GM18517 (cell line): ENCODE results near the gene CREB5.
"Not testable (repeated sequence)": the region's sequence is repeated elsewhere in the genome, so short reads cannot be mapped to it uniquely, and the experiment has no call there.

ENCODE experiments used
- ATAC-seq: cut with Tn5 transposase; IDR thresholded peaks from one replicate; pipeline ENCODE4 v1.9.1; 2021; ENCODE audit warnings: mild to moderate bottlenecking, moderate library complexity; ENCODE audit not compliant: unreplicated experiment

The CREB5 gene

DNA sequence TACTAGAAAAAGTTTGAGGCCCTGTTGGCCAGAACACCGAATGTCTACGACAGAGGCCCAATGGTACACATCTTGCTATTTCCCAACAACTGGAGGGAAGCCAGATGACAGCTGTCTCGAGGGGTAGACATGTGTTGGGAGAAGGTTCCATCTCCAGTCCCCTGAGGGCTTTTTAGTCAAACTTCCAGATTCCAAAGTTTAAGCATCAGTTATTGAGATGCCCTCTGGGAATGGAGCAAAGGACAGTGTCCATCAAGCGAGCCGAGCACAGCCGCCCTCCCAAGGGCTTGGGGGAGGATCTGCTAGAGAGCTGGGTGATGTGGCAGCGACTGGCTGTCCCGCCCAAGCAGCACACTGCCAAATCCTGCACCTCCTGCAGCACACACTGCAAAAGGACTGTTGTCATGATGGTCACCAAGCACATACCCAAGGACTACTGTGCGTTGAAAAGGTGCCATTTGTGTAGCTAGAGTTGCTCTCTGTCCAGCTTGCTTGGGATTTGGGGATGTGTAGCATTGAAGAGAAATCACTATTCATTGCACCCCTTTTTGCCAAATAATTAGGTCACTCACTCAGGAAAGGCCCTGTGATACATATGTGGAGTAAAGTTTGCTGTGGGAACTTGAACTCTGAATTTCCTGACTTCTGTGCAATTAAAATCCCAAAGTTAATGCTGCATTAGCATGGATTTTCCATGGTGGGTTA lies 381.2 kb downstream of the CREB5 start:
- ATAC-seq: no peak

DNA sequence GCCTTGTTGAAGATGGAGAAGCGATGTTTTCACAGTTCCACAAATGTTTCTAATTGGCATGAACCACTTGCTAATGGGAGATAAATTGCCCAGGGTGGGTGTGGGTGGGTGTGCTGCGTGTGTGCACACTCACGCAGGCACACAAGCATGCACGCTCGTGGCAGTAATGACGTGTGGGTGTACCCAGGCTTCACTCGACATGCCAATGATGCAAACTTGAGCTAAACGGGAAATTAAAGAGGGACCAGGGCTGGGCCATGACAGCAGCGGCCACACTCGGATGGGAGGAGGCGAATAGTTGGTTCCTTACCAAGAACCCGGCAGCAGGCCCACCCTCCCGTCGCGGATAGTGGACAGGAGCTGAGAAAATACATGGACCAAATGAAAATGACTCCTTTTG lies 386.0 kb downstream of the CREB5 start:
- no peak for ATAC-seq

DNA sequence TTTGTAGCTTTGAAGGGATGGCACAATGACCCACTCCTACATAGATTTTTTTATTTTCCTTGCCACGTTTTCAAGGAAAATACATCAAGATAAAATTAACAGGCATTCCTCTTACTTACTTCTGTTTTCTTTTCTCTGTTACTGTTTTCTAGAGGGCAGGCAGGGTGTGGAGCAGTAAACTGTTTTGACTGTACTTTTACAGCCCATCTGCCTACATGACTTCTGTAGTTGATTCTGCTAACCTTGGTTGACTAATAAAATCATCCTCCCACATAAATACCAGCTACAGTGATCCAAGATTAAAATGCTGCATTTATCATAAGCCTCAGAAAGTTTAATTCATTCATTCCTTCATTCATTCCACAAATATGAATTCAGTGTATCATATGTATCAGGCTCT lies 387.3 kb downstream of the CREB5 start:
- ATAC-seq: no peak

DNA sequence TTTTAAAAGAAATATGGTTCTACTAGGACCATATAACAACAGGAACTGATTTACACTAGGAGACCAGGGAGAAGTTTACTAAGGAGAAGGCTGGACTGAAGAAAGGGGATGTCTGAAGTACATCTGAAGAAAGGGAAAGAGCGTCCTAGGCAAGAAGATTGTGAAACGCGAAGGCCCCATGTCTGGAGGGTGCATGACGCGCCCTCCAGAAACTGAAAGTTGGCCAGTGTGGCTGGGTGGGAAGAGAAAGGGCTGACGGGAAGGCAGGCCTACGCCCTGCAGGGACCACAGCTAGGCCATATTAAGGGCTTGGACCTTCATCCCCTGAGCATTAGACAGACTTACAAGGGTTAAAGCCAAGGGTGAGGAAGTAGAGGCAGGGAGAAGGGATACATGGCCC lies 387.8 kb downstream of the CREB5 start:
- ATAC-seq: no peak

DNA sequence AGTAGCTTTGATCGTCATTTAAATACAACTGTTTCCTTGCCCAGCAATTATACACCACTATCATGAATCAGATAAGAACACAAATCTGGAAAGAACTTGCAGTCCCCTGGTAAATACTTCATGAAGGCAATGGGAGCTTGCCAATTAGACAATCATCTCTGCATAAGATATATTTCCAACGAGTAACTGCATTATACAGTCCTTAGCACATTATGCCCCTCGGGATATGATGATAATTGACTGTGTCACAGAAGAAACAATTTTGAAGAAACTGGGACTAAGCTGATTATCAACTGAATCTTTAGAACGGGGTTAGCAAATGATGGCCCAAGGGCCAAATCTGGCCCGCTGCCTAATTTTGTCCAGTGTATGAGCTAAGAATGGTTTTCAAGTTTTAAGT lies 390.1 kb downstream of the CREB5 start:
- no peak for ATAC-seq

DNA sequence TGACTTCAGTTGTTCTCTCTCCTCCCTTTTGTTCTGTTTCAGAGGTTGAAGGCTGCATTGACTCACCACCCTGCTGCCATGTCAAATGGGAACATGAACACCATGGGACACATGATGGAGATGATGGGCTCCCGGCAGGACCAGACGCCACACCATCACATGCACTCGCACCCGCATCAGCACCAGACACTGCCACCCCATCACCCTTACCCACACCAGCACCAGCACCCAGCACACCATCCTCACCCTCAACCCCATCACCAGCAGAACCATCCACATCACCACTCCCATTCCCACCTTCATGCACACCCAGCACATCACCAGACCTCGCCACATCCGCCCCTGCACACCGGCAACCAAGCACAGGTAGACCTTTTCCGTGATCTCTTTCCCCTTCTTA lies 391.8 kb downstream of the CREB5 start:
- no peak for ATAC-seq

DNA sequence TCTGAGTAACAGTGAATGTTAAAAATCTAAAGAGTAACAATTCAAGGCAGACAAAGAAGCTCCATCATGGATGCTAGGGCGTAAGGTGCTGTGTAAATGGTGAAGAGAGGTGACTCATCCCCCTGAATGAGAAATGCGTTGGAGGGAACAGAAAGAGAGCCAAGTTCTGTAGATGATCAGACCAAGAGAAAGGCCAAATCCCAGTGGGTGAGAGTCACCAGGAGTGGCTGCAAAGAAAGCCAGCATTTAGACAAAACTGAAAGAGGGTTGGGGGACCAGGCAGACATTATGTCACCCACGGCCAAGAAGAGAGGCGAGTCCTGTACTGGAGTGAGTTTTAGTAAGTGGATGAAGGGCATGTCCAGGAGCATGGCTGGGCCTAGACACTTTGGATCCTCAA lies 392.7 kb downstream of the CREB5 start:
- no peak for ATAC-seq

DNA sequence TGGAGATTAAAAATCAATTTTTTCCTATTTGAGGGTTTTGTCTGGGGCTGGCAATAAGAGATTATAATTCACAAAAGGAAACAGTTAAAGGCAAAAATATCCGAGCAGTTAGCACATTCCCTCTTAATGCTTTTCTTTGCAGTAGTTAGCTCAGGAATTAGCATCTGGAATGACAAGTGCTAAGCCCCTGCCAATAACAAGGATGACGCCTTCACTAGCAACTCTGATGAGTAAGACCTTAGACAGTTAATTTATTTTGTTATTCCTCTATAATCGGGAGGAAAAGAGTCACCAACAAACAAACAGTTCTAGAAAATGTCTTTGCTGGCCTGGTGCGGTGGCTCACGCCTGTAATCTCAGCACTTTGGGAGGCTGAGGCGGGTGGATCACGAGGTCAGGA lies 394.5 kb downstream of the CREB5 start:
- ATAC-seq: no peak

DNA sequence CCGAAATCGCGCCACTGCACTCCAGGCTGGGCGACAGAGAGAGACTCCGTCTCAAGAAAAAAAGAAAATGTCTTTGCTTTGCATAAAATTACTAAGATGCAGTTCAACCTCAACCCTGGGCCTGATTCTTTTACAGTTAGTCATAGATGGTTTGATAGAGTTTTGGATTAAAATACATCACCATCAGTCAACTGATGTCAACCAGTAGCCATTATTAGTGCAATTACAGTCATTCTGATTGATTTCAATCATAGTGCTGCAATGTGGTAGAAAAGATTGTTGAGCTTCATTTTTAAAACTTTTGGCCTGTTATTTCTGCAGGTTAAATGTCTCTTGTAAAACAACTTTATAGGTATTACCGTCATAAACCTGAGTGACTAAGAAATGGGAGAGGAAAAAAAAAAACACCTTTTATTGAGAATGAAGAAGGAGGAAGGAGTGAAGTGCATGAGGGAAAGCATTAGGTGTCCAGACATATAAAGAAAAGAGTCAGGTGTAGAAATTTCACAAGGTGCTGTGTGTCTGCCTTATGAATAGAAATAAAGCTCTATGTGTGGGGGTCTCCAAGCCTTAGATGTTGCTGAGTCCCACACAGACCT lies 395.2 kb downstream of the CREB5 start:
- no peak for ATAC-seq

DNA sequence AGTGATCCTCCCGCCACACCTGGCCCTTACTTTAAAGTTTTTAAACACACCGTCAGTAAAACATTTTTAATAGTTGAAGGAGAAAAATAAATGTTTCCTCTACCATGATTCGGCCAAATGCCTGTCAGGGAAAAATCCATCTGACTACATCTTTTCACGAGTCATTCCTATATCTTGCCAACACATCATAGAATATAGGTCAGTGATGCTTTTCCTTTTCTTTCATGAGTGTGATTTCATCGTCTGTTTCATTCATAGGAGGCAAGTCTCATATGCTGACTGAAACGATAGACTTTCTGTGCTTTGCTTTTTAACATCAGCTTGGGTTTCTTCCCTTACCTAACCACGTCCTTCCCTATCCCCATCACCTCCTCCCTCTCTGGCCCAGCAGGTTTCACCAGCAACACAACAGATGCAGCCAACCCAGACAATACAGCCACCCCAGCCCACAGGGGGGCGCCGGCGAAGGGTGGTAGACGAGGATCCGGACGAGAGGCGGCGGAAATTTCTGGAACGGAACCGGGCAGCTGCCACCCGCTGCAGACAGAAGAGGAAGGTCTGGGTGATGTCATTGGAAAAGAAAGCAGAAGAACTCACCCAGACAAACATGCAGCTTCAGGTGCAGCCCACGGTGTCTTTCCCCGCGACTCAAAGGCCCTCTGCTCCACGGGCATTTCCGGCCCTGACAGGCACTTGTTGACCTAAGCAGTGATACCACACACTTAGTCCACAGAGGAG lies 396.6 kb downstream of the CREB5 start:
- ATAC-seq: no peak

DNA sequence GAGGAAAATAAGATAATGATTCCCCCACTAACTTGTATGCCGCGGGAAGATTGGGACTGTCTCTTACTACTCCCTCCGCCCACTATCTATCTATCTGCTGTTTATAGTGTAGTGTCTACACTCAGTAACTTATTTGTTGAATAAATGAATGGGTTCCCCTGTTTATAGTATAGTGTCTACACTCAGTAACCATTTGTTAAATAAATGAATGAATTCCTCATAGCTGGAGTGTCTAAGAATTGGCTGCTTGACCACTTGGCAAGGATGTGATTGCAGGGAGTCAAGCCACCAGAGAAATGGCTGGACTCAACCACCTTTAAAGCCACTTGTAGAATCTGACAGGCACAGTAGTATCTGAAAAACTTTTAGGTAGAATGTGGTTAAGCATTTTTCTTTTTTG lies 398.7 kb downstream of the CREB5 start:
- no peak for ATAC-seq

DNA sequence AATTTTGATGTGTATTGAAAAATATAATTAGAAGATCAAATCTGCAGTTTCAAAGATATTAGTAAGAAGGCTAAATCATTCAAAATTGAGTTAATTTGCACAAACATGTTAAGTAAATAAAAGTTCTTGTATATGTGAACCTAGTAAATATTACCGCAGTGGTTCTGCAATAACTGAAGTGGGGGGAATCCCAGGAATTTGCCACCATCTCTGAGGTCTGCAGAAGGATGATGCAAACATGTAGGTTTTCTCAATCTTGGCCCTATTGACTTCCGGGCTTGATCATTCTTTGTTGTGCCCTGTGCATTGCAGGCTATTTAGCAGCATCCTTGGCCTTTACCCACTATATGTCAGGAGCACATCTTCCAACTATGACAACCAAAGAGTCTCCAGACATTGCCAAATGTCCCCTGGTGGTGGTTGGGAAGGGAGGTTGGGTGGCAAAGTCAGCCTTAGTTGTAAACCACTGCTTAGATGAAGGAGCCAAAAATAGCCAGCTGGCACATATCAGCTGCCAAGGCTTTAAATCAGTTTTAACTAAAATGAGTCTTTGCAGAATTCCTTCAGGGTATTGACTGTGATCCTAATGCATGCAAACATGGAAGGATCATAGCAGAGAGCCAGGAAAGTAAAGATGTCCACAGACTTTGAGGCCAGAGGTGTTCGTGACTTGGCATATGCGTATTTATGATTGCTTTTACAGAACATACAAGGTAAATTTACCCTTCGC lies 399.5 kb downstream of the CREB5 start:
- no peak for ATAC-seq

DNA sequence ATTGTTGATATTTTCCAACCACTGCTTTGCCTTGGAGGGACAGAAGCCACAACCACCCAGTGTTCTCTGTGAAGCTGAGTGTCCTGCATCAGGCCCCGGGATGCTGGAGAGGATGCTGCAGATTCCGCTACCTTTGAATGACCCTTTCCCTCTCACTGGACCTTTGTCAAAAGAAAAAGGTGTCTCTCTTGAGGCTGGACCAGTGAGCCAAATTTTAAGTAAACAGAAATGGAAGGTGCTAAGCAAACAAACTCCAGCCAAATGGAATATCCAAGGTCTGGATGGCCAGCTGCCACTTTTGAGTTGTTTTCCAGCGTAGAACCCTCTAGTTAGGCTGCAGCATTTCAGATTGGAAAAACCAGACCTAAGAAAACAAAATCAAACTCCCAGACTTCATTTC lies 400.3 kb downstream of the CREB5 start:
- no peak for ATAC-seq

DNA sequence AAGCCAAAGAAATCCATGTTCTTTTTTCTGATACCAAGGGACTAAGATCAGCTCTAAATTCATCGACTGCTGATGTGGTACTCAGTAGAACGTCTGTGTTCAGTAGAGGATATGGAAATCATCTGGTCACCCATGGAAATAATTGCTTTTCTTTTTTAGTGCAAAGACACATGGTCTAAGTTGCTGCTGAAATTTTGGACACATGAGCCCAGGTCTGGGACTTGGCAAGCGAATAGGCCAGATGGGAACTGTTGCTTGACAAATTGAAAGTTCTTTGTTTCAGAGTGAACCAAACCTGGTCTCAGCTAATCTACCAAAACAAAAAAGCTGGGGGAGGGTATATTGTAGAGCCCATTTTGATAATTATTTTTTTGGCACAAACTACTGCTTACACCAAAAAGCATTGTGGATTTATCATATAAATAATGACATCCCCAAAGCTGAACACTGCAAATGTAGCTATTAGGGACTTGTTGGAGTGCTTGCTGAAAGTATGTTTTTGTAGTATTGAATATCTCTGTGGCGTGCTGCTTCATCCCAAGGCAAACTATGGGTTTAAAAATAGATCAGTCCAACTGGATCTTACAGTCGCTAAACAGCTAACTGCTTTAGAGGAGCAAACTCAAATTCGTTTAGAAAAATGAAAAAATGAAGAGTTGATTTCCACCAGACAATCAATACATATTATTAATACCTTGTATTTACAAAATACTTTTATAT lies 401.1 kb downstream of the CREB5 start:
- no peak for ATAC-seq

DNA sequence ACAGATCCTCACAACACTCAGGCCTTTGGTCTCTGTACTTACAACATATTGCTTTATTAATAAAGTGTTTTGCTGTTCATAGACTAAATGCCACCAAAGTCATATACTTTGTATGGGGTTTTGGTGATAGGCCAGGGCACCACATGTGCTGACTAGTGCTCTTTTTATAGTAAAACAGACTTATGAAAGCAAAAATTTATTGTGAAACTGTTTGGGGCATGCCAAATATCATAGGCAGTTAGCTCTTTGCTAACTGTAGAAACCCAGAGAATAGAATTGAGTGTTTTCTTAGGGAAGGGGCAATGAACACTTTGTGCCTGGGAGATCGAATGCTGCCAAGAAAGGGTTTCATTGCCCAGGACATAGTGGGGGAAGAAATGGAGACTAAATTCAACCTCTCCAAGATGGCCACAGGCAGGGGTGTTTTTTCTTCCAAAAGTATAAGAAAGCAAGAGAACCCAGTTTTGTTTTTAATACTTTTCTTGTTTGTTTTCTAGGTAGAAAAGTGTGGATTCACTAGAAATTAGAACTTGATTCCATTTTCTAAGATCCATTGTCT lies 403.1 kb downstream of the CREB5 start:
- ATAC-seq: peak; percentile 44

DNA sequence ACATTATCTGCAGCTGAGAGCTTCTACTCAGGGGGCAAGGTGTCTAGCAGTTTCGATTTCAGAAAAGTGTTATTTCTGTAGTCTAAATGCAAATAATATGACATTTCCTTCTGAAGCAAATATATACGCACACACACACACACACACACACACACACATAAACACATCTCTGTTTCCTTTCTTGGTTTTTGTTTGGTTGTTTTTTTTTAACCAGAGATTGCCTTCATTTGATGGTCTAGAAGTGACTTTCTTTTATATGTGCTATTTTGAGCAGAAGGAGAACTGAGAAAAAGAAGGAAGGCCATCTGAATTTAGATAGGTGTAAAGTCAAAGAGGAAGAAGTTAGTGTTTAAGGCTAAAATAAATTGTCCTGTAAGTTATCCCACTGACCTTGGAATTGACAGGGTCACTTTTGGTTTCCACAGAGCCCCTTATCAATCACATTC lies 403.6 kb downstream of the CREB5 start:
- ATAC-seq: peak; percentile 70

DNA sequence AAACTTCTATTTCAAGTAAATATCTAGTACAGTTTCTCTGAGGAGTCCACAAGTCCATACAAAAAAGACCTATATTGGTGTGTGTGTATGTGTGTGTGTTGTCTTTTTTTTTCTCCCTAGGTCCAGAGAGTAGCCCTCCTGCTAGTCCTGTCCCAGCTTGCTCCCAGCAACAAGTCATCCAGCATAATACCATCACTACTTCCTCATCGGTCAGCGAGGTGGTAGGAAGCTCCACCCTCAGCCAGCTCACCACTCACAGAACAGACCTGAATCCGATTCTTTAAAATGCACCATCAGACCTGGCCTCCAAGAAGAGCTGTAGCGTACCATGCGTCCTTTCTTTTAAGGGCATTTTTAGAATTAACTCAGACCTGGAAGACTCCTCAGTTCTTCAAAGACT lies 406.7 kb downstream of the CREB5 start:
- ATAC-seq: no peak

DNA sequence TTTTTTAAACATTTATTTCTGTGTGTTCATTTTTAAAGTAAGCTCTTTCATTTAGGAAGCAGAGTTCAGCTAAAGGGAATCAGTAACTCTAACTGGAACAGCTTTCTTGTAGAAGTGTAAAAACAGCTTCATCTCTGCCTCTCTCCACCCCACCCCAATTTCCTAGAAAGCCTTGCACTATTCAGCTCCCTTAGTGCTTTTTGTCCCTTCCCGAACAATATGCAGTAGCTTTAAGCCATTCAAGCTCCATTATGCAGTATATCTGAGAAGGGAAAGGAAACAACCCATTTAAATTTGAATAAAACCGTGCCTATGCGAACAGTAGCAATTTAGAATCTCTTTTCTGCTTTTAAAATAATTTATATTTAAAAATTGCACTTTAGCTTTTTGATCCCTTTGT lies 411.3 kb downstream of the CREB5 start:
- ATAC-seq: no peak

DNA sequence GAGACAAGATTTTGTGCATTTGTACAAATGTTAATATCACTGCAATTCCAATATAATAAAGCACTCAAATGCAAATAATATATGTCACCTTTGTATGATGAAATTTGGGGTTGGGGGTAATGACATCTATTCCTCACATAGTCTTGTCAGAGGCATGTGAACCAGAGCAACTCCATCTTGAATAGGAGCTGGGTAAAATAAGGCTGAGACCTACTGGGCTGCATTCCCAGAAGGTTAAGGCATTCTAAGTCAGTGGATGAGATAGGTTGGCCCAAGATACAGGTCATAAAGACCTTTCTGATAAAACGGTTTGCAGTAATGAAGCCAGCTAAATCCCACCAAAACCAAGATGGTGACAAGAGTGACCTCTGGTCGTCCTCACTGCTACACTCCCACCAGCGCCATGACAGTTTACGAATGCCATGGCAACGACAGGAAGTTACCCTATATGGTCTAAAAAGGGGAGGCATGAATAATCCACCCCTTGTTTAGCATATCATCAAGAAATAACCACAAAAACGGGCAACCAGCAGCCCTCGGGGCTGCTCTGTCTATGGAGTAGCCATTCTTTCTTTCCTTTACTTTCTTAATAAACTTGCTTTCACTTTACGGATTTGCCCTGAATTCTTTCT lies 413.6 kb downstream of the CREB5 start:
- ATAC-seq: not testable (repeated sequence)

DNA sequence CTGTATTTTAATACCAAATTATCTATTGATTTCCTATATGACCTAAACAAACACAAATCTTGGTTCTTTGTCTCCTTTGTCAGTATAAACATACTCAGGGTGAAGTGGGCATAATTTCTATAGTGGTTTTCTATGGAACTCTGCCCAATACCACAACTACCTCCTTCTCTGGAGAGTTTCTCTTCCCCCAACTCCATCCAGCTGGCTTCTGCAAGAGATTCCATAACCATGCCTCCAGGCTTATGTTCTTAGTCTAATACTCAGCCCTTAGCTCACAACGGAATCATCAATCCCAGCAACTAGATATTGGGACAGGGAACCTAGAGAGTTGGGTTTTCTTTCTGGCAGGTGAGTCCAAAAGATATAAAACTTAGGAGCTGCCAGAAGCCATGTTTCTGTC lies 418.5 kb downstream of the CREB5 start:
- no peak for ATAC-seq
